Measurements from ENCODE around the gene ADARB2.
"Not testable (repeated sequence)": the region's sequence is repeated elsewhere in the genome, so short reads cannot be mapped to it uniquely, and the experiment has no call there.

Gene ADARB2

GRCh38 chr10:1232164-1232911, 505.0 kb downstream of the ADARB2 start:
- no peak for ATAC-seq (ENCODE audit: low read depth)
- DNase-seq (ENCODE audit: low spot score in 2 of 2), result no peak
- Mint-ChIP-seq H3K9me3 (no peaks in the 10 kb centered on the region), H3K36me3 (no peaks in the 10 kb centered on the region), H3K4me3 (no peak overlapping the region), H3K27ac (no peak overlapping the region), H3K27me3 (peaks cover 4% of the 10 kb centered on the region), H3K4me1 (no peaks in the 10 kb centered on the region)

DNA sequence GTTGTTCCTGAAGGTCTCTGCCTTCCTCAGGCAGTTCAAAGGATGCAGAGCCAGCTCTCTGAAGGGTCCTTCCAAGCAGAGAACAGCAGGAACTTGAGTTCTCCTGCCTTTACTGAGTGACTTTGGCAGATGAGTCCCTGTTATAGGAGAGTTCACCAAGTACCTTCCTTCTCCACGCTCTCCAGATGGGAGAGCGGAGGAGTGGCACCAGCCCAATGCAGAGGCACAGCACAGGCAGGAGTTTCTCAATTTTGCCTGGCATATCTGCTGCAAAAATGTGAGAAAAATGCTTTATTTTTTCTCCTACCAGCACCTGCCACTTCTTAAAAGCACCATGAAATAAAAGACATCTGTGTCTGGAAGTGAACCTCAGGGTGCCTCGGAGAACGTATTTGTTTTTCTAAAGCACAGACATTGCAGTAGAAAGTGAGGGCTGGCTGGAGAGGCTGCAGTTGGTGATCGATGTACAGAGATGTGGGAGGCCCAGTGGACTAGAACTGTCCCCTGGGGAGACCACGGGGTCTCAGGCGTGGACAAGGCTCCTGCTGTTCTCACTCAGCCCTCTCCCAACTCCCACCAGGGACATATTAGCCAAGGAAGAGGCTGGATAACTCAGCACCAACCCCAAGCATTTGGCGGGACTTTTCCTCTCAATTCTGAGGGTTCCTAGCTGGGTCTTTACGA, 506.6 kb downstream of the ADARB2 start:
- Mint-ChIP-seq H3K4me3 (no peak overlapping the region), H3K4me1 (no peaks in the 10 kb centered on the region), H3K27me3 (peaks cover 5% of the 10 kb centered on the region), H3K36me3 (no peaks in the 10 kb centered on the region), H3K27ac (no peak overlapping the region), H3K9me3 (no peaks in the 10 kb centered on the region)
- DNase-seq (ENCODE audit: low spot score in 2 of 2) (no peak), ATAC-seq (ENCODE audit: low read depth) (no peak)

DNA sequence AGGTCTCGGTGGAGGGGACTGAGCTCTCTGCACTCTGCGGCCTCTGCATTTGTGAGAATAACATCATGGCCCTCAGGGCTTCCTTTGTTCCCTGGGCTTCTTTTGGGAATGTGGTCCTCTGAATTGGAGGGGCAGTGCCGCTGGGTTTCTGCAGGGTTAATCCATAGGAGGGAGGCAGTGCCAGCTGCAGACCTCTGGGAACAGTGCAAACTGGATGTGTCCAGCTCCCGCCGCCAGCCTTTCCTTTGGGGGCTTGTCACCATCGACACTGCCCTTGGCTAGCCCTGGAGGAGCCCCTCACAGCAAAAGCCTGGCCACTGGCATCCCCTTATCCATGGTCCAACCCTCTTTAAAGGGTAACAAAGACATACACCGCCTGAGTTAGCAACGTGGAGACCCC, 507.2 kb downstream of the ADARB2 start:
- Mint-ChIP-seq H3K36me3 (no peaks in the 10 kb centered on the region), H3K4me3 (no peak overlapping the region), H3K9me3 (no peaks in the 10 kb centered on the region), H3K4me1 (no peaks in the 10 kb centered on the region), H3K27ac (no peak overlapping the region), H3K27me3 (peaks cover 5% of the 10 kb centered on the region)
- no peak for DNase-seq (ENCODE audit: low spot score in 2 of 2)
- no peak for ATAC-seq (ENCODE audit: low read depth)

GRCh38 chr10:1229574-1229973, 507.8 kb downstream of the ADARB2 start:
- Mint-ChIP-seq H3K27me3 (peaks cover 5% of the 10 kb centered on the region), H3K36me3 (no peaks in the 10 kb centered on the region), H3K27ac (no peak overlapping the region), H3K4me3 (no peak overlapping the region), H3K4me1 (no peaks in the 10 kb centered on the region), H3K9me3 (no peaks in the 10 kb centered on the region)
- no peak for DNase-seq (ENCODE audit: low spot score in 2 of 2)
- no peak for ATAC-seq (ENCODE audit: low read depth)

GRCh38 chr10:1229116-1229515, 508.2 kb downstream of the ADARB2 start:
- Mint-ChIP-seq H3K4me3 (no peak overlapping the region), H3K27me3 (peaks cover 5% of the 10 kb centered on the region), H3K36me3 (no peaks in the 10 kb centered on the region), H3K4me1 (no peaks in the 10 kb centered on the region), H3K9me3 (no peaks in the 10 kb centered on the region), H3K27ac (no peak overlapping the region)
- DNase-seq (ENCODE audit: low spot score in 2 of 2) (no peak), ATAC-seq (ENCODE audit: low read depth) (no peak)

DNA sequence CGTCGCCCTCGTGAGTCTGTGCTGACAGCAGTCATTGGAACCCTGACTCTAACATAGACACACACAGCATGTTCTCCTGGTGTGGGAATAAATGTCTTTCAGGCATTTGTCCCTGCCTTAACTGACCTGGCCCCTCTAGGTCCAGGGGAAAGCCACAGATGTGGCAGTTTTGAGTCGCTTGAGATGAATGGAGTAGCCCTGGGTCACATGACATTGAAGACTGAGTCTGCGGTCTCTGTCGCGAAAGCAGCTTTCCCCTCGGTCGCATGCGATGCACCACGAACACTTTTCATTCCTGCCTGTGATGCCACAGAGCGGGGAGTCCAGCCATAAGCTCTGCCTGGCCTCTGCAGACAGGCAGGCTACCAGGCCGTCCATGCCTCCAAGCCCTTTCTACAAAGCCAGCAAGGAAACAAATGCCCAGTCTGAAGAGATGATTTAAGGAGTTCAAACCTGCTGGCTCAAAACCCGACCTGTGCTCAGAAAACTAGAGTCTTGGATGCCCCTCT, 508.8 kb downstream of the ADARB2 start:
- H3K27me3 Mint-ChIP-seq, result peaks cover 5% of the 10 kb centered on the region
- no peak overlapping the region for H3K27ac Mint-ChIP-seq
- H3K4me3 Mint-ChIP-seq, result no peak overlapping the region
- H3K4me1 Mint-ChIP-seq, result no peaks in the 10 kb centered on the region
- no peaks in the 10 kb centered on the region for H3K9me3 Mint-ChIP-seq
- DNase-seq (ENCODE audit: low spot score in 2 of 2) (no peak), ATAC-seq (ENCODE audit: low read depth) (no peak)
- H3K36me3 Mint-ChIP-seq, result no peaks in the 10 kb centered on the region

DNA sequence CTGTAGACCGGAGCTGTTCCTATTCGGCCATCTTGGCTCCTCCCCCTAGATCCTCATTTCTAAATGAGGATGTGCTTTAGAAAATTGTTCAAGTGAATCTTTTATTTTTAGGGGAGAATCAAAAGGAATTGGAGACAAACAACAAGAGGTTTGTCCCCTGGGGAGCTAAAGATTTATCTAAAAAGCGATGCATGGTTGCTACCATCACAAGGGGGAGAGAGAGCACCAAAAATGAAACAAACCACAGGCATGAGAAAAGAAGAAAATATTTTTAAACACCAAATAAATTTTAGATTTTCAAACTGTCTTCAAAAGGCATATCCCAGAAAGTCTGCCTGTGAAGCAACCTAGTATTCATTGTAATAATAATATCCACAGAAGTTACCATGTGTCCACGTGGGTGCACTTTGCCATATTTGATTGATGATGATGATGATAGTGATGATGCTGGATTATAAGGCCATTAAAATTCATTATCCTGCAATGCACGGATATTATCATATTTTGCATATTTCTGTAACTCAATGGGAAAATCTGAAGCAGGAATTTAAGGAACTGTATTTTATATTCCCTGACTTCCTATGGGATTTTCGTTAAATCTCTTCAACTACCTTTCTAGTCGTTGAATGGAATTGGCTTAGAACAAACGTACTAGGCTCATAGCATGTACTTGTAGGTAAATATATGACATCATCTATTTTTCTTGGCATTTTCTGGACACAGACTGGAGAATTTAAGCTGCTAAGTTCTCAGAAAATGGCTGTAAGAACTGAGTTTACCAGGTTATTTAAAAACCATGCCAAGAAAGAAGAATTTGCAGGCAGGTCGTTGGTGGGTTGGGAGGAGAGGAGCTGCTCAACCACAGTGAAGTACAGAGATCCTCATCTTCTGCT, 509.6 kb downstream of the ADARB2 start:
- no peak for ATAC-seq (ENCODE audit: low read depth)
- H3K9me3 Mint-ChIP-seq, result no peaks in the 10 kb centered on the region
- no peaks in the 10 kb centered on the region for H3K36me3 Mint-ChIP-seq
- H3K4me3 Mint-ChIP-seq, result no peak overlapping the region
- H3K4me1 Mint-ChIP-seq, result no peaks in the 10 kb centered on the region
- peaks cover 5% of the 10 kb centered on the region for H3K27me3 Mint-ChIP-seq
- H3K27ac Mint-ChIP-seq, result no peak overlapping the region
- no peak for DNase-seq (ENCODE audit: low spot score in 2 of 2)

GRCh38 chr10:1226907-1227306, 510.4 kb downstream of the ADARB2 start:
- ATAC-seq (ENCODE audit: low read depth); H3K4me3 Mint-ChIP-seq; H3K9me3 Mint-ChIP-seq; H3K27me3 Mint-ChIP-seq; H3K27ac Mint-ChIP-seq; H3K36me3 Mint-ChIP-seq; H3K4me1 Mint-ChIP-seq; DNase-seq (ENCODE audit: low spot score in 2 of 2): not testable (repeated sequence)

- not testable (repeated sequence) for H3K27me3 Mint-ChIP-seq; H3K9me3 Mint-ChIP-seq; DNase-seq (ENCODE audit: low spot score in 2 of 2); H3K27ac Mint-ChIP-seq; H3K4me1 Mint-ChIP-seq; ATAC-seq (ENCODE audit: low read depth); H3K4me3 Mint-ChIP-seq; H3K36me3 Mint-ChIP-seq
Observed at GRCh38 chr10:1219874-1220273, 517.5 kb downstream of the ADARB2 start.

- H3K27ac Mint-ChIP-seq, result no peak overlapping the region
- peaks cover 2% of the 10 kb centered on the region for H3K36me3 Mint-ChIP-seq
- no peaks in the 10 kb centered on the region for H3K9me3 Mint-ChIP-seq
- peaks cover 4% of the 10 kb centered on the region for H3K27me3 Mint-ChIP-seq
- H3K4me1 Mint-ChIP-seq, result no peaks in the 10 kb centered on the region
- H3K4me3 Mint-ChIP-seq, result no peak overlapping the region
- DNase-seq (ENCODE audit: low spot score in 2 of 2) (no peak), ATAC-seq (ENCODE audit: low read depth) (no peak)
Observed at GRCh38 chr10:1217661-1218060, 519.7 kb downstream of the ADARB2 start.

GRCh38 chr10:1217237-1217587, 520.1 kb downstream of the ADARB2 start:
- DNase-seq (ENCODE audit: low spot score in 2 of 2), result no peak
- Mint-ChIP-seq H3K4me3 (no peak overlapping the region), H3K9me3 (no peaks in the 10 kb centered on the region), H3K36me3 (peaks cover 2% of the 10 kb centered on the region), H3K27me3 (peaks cover 4% of the 10 kb centered on the region), H3K27ac (no peak overlapping the region), H3K4me1 (no peaks in the 10 kb centered on the region)
- ATAC-seq (ENCODE audit: low read depth), result no peak

- Mint-ChIP-seq H3K4me1 (no peaks in the 10 kb centered on the region), H3K36me3 (peaks cover 2% of the 10 kb centered on the region), H3K9me3 (no peaks in the 10 kb centered on the region), H3K27me3 (peaks cover 4% of the 10 kb centered on the region), H3K4me3 (no peak overlapping the region), H3K27ac (no peak overlapping the region)
- ATAC-seq (ENCODE audit: low read depth) (no peak), DNase-seq (ENCODE audit: low spot score in 2 of 2) (no peak)
Observed at GRCh38 chr10:1216574-1217236, 520.6 kb downstream of the ADARB2 start.

- no peak for ATAC-seq (ENCODE audit: low read depth)
Observed at GRCh38 chr10:1215862-1216573, 521.3 kb downstream of the ADARB2 start.

More at GRCh38 chr10:1215862-1216573, 521.3 kb downstream of the ADARB2 start:
- Mint-ChIP-seq H3K4me1 (no peaks in the 10 kb centered on the region), H3K36me3 (peaks cover 2% of the 10 kb centered on the region), H3K27me3 (peaks cover 7% of the 10 kb centered on the region), H3K4me3 (no peak overlapping the region), H3K9me3 (no peaks in the 10 kb centered on the region), H3K27ac (no peak overlapping the region)
- no peak for DNase-seq (ENCODE audit: low spot score in 2 of 2)
